DOHH2 (cell line): ENCODE data around the gene RABGAP1L.

Experiments
- H3F3A ChIP-seq: fragments of 200-600 bp; sonication (generic), shearing (Covaris generic); 2 replicates; pipeline ENCODE4 v1.6.0; 2016; ENCODE audit warnings: antibody characterized with exemption, mild to moderate bottlenecking; ENCODE audit not compliant: control insufficient read depth, insufficient read depth
- H3K27ac ChIP-seq: fragments of 200-600 bp; sonication (generic); 2 replicates; pipeline ENCODE4 v1.5.1; 2014; ENCODE audit warnings: low read depth, mild to moderate bottlenecking, low read length, moderate library complexity
- H3K27me3 ChIP-seq: fragments of 200-600 bp; sonication (generic); 2 replicates; pipeline ENCODE4 v1.6.1; 2014; ENCODE audit warnings: mild to moderate bottlenecking, low read length, mixed read lengths; ENCODE audit not compliant: control insufficient read depth
- H3K36me3 ChIP-seq: fragments of 200-600 bp; sonication (generic); 2 replicates; pipeline ENCODE4 v1.6.1; 2014; ENCODE audit warnings: mild to moderate bottlenecking, low read length, moderate library complexity, mixed read lengths; ENCODE audit not compliant: control insufficient read depth
- H3K4me1 ChIP-seq: fragments of 200-600 bp; sonication (generic); 2 replicates; pipeline ENCODE4 v1.6.1; 2014; ENCODE audit warnings: mild to moderate bottlenecking, low read length, mixed read lengths; ENCODE audit not compliant: control insufficient read depth
- H3K4me2 ChIP-seq: fragments of 200-600 bp; sonication (generic); 2 replicates; pipeline ENCODE4 v1.6.0; 2014; ENCODE audit warnings: mild to moderate bottlenecking, low read length, moderate library complexity
- H3K4me3 ChIP-seq: fragments of 200-600 bp; sonication (generic); 2 replicates; pipeline ENCODE4 v1.5.1; 2014; ENCODE audit warnings: mild to moderate bottlenecking, low read length, mixed read lengths
- H3K79me2 ChIP-seq: fragments of 200-600 bp; sonication (generic); 2 replicates; pipeline ENCODE4 v1.6.1; 2014; ENCODE audit warnings: mild to moderate bottlenecking, low read length, mixed read lengths; ENCODE audit not compliant: control insufficient read depth
- H3K9me2 ChIP-seq: fragments of 200-600 bp; sonication (generic); replicated peaks from 2 replicates; pipeline ENCODE4 v1.6.1; 2014; ENCODE audit warnings: mild to moderate bottlenecking, low read length, mixed read lengths; ENCODE audit not compliant: control insufficient read depth
- H3K9me3 ChIP-seq: fragments of 200-600 bp; sonication (generic); 2 replicates; pipeline ENCODE4 v1.6.1; 2014; ENCODE audit warnings: antibody characterized with exemption, low read length, mixed read lengths; ENCODE audit not compliant: control insufficient read depth, insufficient read depth
- H4K20me1 ChIP-seq: fragments of 200-600 bp; sonication (generic); 2 replicates; pipeline ENCODE4 v1.6.0; 2014; ENCODE audit warnings: low read depth, mild to moderate bottlenecking, antibody characterized with exemption, low read length, moderate library complexity; ENCODE audit not compliant: control insufficient read depth, insufficient read depth
- EZH2phosphoT487 ChIP-seq: fragments of 200-600 bp; sonication (generic); IDR thresholded peaks from 2 replicates; pipeline ENCODE4 v1.6.1; 2017; ENCODE audit warnings: borderline replicate concordance, mild to moderate bottlenecking, antibody characterized with exemption, low read length, moderate library complexity, mixed read lengths
- TF ChIP-seq, protein P1 (sequence below): fragments of 200-600 bp; sonication (generic); IDR thresholded peaks from one replicate; pipeline ENCODE4 v1.5.1; 2014; ENCODE audit warnings: antibody characterized with exemption, mild to moderate bottlenecking, low read depth, low read length; ENCODE audit not compliant: poor library complexity, severe bottlenecking

The RABGAP1L gene

DNA sequence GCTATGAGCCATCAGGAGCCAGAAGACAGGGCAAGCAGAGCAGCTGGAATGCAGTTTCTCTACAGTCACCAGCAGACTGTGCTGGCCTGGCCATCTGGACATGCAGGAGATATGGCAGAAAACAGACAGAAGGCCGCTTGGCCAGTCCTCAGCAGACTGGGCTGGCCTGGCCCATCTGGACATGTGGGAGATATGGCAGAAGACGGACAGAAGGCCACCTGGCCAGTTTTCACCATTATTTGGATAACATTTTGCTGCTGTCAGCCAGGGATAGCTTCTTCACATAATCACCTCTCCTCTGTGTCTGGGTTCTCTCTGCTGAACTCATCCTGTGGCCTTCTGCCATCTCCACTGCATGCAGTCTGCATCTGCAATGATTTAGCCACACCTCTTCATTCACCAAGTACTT is 815.4 kb downstream of the RABGAP1L start:
- no peaks in the 10 kb centered on the region for H3K79me2 ChIP-seq
- H3K27me3 ChIP-seq, result no peaks in the 10 kb centered on the region
- no peak overlapping the region for H3K4me2 ChIP-seq
- H3K27ac ChIP-seq, result no peak overlapping the region
- peaks cover 4% of the 10 kb centered on the region; the same call in 1 of the 2 replicates for H3F3A ChIP-seq
- no peaks in the 10 kb centered on the region for H3K9me3 ChIP-seq
- no peaks in the 10 kb centered on the region for H4K20me1 ChIP-seq
- H3K36me3 ChIP-seq, result peaks cover 64% of the 10 kb centered on the region
- H3K9me2 ChIP-seq, result no peaks in the 10 kb centered on the region
- peaks cover 17% of the 10 kb centered on the region for H3K4me1 ChIP-seq
- H3K4me3 ChIP-seq, result no peak overlapping the region
- TF ChIP-seq EZH2phosphoT487, result no peak
- TF ChIP-seq, protein P1, sequence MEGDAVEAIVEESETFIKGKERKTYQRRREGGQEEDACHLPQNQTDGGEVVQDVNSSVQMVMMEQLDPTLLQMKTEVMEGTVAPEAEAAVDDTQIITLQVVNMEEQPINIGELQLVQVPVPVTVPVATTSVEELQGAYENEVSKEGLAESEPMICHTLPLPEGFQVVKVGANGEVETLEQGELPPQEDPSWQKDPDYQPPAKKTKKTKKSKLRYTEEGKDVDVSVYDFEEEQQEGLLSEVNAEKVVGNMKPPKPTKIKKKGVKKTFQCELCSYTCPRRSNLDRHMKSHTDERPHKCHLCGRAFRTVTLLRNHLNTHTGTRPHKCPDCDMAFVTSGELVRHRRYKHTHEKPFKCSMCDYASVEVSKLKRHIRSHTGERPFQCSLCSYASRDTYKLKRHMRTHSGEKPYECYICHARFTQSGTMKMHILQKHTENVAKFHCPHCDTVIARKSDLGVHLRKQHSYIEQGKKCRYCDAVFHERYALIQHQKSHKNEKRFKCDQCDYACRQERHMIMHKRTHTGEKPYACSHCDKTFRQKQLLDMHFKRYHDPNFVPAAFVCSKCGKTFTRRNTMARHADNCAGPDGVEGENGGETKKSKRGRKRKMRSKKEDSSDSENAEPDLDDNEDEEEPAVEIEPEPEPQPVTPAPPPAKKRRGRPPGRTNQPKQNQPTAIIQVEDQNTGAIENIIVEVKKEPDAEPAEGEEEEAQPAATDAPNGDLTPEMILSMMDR, result no peak

DNA sequence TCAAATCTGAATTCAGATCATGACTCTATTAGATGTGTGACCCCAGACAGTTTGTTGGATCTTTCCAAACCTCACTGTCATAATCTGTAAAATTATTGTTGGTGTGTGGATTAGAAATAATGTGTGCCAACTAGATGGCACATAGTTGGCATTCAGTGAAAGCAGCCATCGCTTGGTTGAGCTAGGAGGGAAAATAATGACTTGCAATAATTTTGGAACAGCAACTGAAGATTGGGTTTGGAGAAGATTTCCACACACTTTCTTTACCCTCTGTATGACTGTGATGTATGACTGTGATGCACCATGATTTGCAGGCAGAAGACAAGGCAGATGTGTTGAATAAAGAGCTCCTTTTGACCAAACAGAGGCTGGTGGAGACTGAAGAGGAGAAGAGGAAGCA is 816.4 kb downstream of the RABGAP1L start:
- no peaks in the 10 kb centered on the region for H3K9me2 ChIP-seq
- no peak overlapping the region for H3K27ac ChIP-seq
- H3K36me3 ChIP-seq, result peaks cover 66% of the 10 kb centered on the region

DNA sequence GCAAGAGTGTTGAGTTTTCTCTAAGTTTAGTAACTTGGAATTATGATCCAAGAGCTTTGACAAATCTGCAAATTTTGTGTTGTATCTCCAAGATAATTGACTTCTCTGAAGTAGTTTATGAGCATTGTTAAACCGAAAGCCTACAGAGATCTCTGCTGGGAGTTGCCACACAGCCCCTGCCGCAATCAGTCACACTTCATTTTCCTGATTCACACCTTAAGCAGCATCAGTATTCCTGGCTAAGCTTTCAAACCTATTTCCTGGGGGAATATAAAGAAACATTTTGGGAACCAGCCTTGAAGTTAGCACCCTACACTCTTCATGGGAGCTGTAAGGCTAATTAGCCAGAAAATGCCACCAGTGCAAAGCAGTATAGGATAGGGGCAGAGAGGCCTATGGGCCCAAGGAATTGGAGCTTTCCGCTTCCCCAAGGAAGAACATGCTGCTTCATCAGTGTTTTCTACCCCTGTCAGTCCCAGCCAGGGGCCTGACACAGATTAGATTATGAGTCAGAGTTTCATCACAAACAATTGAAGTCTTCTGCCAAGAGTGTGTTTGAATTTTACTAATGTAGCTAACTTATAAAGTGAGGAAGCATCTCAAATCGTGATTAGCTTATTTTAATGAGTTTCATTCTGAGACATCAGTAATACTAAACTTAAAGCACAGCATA is 817.3 kb downstream of the RABGAP1L start:
- peaks cover under 1% of the 10 kb centered on the region; the same call in 1 of the 2 replicates for H3F3A ChIP-seq
- H3K27ac ChIP-seq, result no peak overlapping the region
- no peaks in the 10 kb centered on the region for H4K20me1 ChIP-seq
- no peaks in the 10 kb centered on the region for H3K79me2 ChIP-seq
- H3K9me3 ChIP-seq, result no peaks in the 10 kb centered on the region
- TF ChIP-seq, protein P1, result no peak
- no peak for TF ChIP-seq EZH2phosphoT487
- no peaks in the 10 kb centered on the region for H3K9me2 ChIP-seq
- no peak overlapping the region for H3K4me2 ChIP-seq
- H3K4me1 ChIP-seq, result peaks cover 5% of the 10 kb centered on the region
- H3K36me3 ChIP-seq, result peaks cover 69% of the 10 kb centered on the region
- H3K27me3 ChIP-seq, result no peaks in the 10 kb centered on the region
- no peak overlapping the region for H3K4me3 ChIP-seq

More for the DNA sequence above, 816.4 kb downstream of the RABGAP1L start:
- Histone ChIP-seq H3F3A (peaks cover under 1% of the 10 kb centered on the region; the same call in 1 of the 2 replicates), H3K4me3 (no peak overlapping the region), H3K4me1 (peaks cover 9% of the 10 kb centered on the region), H4K20me1 (no peaks in the 10 kb centered on the region), H3K4me2 (no peak overlapping the region), H3K9me3 (no peaks in the 10 kb centered on the region), H3K79me2 (no peaks in the 10 kb centered on the region), H3K27me3 (no peaks in the 10 kb centered on the region)
- TF ChIP-seq, protein P1, result no peak
- no peak for TF ChIP-seq EZH2phosphoT487
